ENCODE results near the gene C11orf68. TPM values are rescaled to one million over a fixed set of nuclear protein-coding genes. Genes with fewer than 3 reads are reported as not detected.
"Not testable (repeated sequence)": the region's sequence is repeated elsewhere in the genome, so short reads cannot be mapped to it uniquely, and the experiment has no call there.

The C11orf68 gene
- 44.0 and 64.7 TPM in 2 replicates for total RNA-seq (2014; rRNA removed; shearing (Covaris generic))
- polyA plus RNA-seq (2015; cell fraction: cytosol; rRNA removed): 81.2 and 103 TPM in 2 replicates
- polyA plus RNA-seq (2015; cell fraction: nucleus; rRNA removed): 52.2 and 66.5 TPM in 2 replicates

DNA sequence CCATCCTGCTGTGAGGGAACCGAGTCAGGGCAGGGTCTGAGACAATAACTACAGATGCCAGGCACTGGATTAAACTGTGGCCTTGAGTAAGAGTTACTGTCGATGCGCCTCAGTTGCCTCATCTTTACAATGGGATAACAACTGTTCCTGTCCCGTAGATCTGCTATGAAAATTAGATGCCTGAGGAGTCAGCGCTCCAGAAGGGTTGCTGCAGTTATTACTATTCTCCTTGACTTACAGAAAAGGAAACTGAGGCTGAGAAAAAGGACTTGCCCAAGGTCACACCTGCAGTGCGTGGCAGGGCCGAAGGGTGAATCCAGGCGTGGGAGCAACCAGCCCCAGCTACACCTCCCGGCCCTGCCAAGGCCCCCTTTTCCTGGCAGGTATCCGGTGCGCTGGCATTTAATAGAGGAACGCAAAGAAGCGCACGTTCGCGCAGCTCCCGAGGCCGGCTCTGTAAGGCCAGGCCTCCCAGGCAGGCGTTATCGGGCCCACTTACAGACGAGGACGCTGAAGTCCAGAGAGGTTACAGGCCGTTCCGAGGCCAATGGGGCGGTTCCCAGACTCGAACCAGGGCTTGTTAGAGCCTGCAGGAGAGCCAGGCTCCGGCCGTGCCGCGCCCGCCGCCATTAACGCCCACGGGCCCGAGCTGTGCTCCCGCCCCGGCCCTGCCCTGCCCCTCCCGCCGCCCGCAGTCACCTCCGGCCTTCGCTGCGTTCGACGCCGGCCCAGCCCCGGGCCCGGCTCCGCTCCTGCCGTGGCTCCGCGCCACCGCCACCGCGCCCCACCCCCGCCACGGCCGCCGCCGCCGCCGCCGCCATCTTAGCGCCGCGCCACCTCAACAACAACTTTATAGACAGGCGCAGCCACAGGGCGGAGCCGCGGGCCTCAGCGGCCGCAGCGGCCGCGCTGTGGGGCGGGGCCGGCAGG is at the start of gene C11orf68:
Gene C11orf68, minus strand, starts transcription at position 852 of the 930 bp plus-strand sequence. Its CDS starts 31 bp downstream, at position 821.
- DNase-seq (ENCODE audit: low read depth): peak; percentile 41

DNA sequence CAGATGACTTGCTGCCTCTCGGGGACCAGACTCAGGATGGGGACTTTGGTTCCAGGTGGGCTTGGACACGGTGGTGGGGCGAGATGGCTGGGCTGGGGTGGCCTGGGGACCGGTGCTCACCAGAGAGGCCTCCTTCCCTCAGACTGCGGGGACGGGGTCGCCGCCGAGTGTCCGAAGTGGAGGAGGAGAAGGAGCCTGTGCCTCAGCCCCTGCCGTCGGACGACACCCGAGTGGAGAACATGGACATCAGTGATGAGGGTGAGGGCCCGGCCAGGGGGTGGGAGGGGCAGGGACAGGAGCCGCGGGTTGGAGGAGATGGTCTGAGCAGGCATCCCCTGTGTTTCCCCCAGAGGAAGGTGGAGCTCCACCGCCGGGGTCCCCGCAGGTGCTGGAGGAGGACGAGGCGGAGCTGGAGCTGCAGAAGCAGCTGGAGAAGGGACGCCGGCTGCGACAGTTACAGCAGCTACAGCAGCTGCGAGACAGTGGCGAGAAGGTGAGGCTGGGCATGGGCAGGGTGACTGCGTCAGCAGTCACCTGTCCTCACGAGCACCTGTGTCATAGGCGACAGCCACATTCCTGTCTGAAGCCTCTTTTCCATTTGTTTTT is 48.6 kb upstream of the C11orf68 start:
- DNase-seq (ENCODE audit: low read depth): no peak

DNA sequence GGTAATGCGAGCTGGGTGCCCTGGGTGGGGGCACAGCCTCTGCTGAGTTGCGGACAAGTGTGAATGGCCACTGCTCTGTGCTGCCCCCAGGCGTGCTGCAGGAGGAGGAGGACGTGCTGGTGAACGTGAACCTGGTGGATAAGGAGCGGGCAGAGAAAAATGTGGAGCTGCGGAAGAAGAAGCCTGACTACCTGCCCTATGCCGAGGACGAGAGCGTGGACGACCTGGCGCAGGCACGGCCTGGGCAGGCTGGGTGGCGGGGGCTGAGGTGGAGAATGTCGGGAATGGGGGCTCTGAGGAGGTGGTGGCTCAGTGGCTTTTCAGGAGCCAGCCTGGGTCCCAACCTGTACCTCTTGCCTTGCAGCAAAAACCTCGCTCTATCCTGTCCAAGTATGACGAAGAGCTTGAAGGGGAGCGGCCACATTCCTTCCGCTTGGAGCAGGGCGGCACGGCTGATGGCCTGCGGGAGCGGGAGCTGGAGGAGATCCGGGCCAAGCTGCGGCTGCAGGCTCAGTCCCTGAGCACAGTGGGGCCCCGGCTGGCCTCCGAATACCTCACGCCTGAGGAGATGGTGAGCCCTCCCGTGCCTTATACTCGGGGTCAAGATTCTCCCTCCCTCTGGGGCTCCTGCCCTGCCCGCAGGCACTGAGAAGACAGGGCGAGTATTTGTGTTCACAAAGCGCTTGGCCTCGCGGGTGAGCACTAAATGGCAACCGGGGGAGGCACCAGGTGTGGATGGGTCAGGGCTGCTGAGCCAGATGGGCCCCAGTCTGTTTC is 47.3 kb upstream of the C11orf68 start:
- no peak for DNase-seq (ENCODE audit: low read depth)

DNA sequence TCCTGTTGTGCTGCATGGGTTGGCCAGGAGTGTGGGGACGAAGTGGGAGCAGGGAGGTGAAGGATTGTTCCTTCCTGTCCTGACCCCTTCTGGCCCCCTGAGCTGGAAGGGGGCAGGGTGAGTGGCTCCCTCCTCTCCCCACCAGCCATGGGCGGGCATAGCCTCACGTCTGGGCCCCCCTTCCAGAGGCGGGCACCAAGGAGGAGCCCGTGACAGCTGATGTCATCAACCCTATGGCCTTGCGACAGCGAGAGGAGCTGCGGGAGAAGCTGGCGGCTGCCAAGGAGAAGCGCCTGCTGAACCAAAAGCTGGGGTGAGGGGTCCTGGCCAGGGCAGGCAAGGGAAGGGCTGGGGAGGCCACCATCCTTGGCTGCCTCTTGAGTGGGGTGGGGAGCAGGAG is 46.0 kb upstream of the C11orf68 start:
- no peak for DNase-seq (ENCODE audit: low read depth)

DNA sequence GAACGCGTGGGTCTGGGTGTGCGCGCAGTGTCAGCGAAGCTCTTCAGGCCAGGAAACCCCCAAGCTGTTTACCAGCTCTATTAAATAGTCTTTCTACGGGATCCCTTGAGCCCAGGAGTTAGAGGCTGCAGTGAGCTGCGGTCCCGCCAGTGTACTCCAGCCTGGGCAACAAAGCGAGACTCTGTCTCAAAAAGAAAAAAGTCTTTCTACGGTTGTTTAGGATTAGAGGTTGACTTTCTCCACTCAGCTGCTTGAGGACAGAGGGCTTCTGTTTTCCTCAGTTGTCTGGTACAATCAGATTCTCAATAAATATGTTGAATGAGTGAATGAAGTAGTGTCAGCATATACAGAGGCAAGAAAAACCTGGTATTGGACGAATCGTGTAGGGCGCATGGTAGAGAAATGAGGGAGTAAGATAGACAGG is 43.3 kb upstream of the C11orf68 start:
- DNase-seq (ENCODE audit: low read depth): no peak

DNA sequence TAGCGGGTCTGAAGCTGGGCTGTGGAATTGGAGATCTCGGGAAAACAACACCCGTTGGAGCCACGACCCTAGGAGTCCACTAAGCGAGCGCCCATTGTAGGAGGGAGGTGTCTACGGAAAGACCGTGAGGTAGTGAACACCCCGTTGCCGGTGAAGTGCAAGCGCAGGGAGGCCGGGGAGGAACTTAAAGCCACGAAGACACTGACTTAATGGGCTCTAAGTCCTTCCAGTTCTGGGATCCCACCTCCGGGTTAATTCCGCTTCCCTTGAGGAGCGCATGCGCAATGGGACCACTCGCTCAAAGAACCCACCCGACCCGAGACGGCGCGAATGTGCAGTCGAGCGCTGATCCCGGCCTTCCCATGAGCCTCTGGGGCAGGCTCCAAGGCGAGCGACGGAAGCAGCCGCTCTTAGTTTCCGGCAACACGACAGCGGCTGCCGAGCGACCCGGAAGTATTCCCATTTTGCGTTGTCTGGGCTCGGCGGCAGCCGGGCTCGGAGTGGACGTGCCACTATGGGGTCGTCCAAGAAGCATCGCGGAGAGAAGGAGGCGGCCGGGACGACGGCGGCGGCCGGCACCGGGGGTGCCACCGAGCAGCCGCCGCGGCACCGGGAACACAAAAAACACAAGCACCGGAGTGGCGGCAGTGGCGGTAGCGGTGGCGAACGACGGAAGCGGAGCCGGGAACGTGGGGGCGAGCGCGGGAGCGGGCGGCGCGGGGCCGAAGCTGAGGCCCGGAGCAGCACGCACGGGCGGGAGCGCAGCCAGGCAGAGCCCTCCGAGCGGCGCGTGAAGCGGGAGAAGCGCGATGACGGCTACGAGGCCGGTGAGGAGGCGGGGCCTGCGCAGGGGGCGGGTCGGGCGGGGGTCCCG is 42.6 kb upstream of the C11orf68 start, which contains the start of gene SART1:
Gene SART1, plus strand, starts transcription at position 468 of the 874 bp plus-strand sequence. Its CDS starts 47 bp downstream, at position 515.
- peak; percentile 97 for DNase-seq (ENCODE audit: low read depth)

DNA sequence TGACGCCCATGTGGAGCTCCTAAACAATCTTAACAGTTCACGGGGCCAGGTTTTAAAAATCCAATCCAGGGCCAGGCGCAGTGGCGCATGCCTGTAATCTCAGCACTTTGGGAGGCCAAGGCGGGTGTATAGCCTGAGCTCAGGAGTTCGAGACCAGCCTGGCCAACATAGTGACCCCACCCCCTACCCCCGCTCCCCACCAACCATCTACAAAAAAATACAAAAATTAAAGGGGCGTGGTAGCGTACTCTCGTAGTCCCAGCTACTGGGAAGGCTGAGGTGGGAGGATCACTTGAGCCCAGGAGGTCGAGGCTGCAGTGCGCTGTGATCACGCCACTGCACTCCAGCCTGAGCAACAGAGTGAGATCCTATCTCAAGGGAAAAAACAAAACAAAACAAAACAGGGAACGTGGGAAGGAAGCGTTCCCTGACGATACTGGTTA is 42.0 kb upstream of the C11orf68 start:
- no peak for DNase-seq (ENCODE audit: low read depth)

DNA sequence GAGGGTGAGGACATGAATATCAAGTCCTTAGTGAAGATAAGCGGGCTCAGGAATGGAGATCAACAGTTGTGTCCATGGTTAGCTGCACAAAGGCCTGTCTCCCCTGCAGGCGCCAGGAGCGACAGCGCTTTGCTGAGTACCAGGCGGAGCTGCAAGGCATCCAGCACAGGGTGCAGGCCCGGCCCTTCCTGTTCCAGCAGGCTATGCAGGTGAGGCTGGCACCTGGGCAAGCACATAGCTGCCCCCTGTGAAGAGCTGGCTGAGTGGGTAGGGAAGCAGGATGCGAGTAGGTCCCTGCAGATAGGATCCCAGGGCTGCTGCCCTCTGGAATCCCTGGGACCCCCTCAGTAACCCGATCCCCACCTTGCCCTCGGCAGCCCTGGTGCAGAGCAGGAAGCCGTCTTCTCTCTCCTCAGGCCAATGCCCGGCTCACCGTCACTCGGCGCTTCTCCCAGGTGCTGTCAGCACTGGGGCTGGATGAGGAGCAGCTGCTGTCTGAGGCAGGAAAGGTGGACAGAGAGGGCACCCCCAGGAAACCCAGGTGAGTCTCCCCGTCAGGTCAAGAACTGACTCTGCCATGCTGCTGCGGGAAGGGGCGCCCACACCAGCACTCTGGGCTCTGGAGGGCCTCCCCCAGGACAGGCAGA is 40.0 kb upstream of the C11orf68 start:
- no peak for DNase-seq (ENCODE audit: low read depth)

DNA sequence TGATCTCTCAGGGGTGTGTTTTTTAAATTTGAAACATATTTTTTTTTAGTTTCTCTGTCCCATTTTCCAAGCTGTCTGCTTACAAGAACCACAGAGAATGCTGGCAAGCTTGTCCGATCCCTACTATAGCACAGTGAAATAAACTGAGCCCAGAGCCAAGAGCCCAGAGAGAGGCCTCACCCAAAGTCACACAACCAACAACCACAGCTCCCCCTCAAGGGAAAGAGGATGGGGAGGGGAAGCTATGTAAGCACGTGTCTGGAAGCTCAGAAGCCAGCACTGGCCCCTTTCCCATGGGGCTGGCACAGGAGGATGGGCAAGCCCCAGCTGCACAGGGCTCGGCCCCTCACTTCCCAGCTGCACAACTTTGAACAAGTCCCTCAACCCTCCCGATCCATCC is 39.4 kb upstream of the C11orf68 start:
- no peak for DNase-seq (ENCODE audit: low read depth)

DNA sequence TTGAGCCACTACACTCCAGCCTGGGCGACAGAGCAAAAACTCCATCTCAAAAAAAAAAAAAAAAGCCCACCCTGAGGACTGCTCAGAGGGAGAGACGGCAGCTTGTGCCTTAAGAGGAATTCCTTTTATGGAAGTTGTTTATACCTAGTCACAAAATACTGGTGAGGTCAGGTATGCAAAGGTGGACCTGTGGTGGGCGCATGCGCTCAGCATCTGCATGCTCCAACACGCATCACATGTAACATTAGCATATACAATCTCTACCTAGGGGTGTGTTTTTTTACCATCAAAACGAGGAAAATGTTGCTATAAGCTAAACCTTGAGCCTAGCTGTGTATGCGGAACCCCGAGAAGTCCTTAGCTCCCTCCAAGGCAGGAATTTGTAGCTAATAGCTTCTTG is 35.9 kb upstream of the C11orf68 start:
- no peak for DNase-seq (ENCODE audit: low read depth)

DNA sequence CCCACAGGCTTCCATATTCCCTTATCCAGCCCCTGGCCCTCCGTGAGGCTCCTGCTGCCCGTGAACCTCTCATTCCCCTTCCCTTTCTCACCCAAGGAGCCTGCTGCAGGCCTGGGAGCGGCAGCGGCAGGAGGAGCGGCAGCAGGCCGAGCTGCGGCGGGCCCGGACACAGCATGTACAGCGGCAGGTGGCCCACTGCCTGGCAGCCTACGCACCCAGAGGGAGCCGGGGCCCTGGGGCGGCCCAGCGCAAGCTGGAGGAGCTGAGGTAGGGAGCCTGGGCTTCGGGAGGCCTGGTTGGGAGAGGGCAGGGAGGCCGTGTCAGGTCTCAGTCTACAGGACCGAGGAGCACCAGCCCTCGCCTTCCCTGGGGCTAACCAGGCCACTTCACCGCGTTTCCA is 34.6 kb upstream of the C11orf68 start:
- DNase-seq (ENCODE audit: low read depth): no peak

DNA sequence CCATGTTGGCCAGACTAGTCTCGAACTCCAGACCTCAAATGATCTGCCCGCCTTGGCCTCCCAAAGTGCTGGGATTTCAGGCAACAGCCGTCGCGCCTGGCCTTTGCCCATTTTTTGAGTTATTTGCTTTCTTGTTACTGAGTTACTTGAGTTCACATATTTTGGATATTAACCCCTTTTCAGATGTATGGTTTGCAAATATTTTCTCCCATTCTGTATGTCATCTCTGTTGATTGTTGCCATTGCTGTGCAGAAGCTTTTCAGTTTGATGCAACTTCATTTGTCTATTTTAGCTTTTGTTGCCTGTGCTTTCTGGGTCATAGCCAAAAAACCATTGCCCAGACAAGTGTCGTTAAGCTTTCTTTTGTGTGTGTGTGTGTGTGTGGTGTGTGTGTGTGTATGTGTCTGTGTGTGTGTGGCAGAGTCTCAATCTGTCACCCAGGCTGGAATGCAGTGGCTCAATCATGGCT is 33.2 kb upstream of the C11orf68 start:
- no peak for DNase-seq (ENCODE audit: low read depth)

DNA sequence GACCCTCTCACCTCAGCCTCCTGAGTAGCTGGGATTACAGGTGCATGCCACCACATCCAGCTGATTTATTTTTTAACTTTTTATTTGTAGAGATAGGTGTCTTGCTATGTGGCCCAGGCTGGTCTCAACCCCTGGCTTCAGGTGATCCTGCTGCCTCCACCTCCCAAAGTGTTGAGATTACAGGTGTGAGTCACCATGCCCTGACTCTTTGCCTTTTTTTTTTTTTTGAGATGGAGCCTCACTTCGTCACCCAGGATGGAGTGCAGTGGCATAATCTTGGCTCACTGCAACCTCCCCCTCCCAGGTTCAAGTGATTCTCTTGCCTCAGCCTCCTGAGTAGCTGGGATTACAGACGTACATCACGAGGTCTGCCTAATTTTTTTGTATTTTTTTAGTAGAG is 32.8 kb upstream of the C11orf68 start:
- DNase-seq (ENCODE audit: low read depth): not testable (repeated sequence)

DNA sequence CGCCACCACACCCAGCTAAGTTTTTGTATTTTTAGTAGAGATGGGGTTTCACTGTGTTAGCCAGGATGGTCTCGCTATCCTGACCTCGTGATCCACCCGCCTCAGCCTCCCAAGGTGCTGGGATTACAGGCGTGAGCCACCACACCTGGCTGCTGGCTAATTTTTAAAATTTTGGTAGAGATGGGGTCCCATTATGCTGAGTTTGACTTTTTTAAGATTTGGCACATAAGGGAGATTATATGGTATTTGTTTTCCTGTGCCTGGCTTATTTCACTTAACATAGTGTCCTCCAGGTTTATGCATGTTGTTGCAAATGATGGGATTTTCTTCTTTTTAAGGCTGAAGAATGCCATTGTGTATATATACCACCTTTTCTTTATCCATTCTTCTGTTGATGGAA is 31.8 kb upstream of the C11orf68 start:
- DNase-seq (ENCODE audit: low read depth): not testable (repeated sequence)

DNA sequence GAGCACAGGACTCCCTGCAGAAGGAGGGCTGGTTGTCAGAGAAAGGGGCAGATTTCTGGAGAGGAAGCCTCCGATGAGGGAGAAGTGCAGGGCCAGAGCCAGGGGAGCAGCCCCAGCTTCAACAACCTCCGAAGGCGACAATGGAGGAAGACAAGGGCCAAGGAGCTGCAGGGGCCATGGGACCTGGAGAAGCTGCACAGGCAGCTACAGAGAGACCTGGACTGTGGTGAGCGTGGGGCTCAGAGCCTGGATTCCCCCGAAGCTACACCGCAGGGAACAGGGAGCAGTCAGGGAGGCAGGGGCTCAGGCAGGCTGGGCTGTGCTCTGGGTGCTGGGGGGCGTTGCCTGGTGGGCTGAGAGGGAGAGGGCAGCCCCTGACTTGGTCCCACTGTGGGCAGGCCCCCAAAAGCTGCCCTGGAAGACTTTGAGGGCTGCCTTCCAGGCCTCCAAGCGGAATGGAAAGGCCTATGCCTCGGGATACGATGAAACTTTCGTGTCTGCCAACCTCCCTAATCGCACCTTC is 28.8 kb upstream of the C11orf68 start:
- DNase-seq (ENCODE audit: low read depth): no peak

DNA sequence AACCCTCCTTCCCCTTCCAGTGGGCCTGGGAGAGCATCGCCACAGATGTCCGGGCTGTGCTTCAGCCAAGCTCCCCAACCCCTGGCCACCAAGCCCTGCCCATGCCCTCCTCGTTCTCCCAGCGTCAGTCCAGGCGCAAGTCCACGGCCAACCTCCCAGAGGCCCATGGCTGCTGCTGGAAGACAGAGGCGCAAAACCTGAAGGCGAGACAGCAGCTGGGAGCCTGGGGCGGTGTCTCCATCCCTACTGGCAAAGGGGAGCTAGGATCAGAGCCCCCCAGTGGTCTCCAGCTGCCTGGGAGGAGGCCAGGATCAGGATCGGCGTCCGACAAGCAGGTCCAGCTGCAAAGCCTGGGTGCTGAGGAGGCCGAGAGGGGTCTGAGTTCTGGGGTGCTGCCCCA is 28.3 kb upstream of the C11orf68 start:
- DNase-seq (ENCODE audit: low read depth): no peak

DNA sequence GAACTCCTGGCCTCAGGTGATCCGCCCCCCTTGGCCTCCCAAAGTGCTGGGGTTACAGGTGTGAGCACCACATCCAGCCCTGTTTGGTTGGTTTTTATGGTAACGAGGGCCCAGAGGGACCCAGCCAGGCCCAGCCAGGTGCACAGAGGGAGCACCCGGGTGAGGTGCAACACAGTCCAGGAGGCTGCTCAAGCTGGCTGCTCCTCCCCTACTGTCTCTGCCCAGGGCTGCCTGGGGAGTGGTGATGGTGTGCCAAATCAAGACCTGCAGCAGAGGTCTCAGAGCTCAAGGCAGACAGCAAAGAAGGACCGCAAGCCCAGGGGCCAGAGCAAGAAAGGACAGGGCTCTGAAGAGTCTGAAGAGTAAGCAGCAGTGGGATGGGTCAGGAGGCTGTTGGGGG is 27.8 kb upstream of the C11orf68 start:
- DNase-seq (ENCODE audit: low read depth): no peak

DNA sequence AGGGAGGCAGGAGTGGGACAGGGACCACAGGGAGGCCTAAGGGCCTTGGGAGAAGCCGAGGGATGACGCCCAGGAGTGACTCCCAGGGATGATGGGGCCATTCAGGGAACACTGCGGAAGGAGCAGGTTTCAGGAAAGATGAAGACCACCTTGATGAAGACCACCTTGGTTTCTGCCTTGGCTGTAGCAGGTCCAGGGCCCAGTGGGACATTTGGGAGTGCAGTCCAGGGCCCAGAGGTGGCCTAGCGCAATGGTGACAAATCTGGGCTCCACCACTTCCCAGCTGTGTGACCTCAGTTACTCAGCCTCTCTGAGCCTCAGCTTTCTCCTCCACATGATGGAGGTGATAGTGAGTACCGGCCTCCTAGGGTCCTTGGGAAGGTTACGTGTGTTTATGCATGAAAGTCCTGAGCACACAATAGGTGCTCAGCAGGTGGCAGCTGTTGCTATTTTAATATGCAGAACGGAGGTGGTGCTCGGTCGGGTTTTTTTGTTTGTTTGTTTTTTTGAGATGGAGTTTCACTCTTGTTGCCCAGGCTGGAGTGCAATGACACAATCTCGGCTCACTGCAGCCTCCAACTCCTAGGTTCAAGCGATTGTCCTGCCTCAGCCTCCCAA is 27.2 kb upstream of the C11orf68 start:
- DNase-seq (ENCODE audit: low read depth): no peak

DNA sequence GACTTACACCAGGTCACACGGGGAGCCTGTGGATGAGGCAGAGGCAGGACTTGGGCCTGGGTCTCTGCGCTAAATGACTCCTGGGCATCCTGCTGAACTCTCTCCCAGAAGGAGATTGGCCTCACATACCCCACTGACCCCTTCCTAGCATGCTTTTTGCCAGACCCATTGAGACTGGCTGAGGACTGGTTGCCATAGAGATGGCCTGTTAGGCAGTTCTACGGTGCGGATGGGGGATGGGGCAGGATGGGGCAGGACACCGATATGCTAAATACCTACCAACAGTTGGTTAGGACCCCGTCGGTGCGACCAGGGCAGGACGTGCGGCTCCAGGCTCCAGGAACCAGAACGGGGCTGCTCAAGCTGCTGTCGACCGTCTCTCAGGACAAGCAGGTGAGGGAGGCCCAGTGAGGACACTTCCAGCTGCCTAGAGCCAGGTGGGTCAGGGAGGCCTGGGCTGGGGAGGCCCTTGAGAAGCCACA is 26.6 kb upstream of the C11orf68 start, which contains the start of gene TSGA10IP:
Gene TSGA10IP, plus strand, starts transcription at position 51 of the 482 bp plus-strand sequence. Its CDS starts 196 bp downstream, at position 247.
- DNase-seq (ENCODE audit: low read depth): no peak
